ENCODE data around the gene MYO5A.

The MYO5A gene

GRCh38 chr15:52379395-52380106 is 149.1 kb downstream of the MYO5A start:
- DNase-seq (ENCODE audit: extremely low read depth, low read depth) = no peak
- TF ChIP-seq CTCF (IDR thresholded peaks at IDR 0.05; ENCODE audit: low read depth, low read length) = no peak

GRCh38 chr15:52378746-52379394 is 149.8 kb downstream of the MYO5A start:
- TF ChIP-seq CTCF (IDR thresholded peaks at IDR 0.05; ENCODE audit: low read depth, low read length) = no peak
- DNase-seq (ENCODE audit: extremely low read depth, low read depth) = no peak

GRCh38 chr15:52370010-52370409 is 158.7 kb downstream of the MYO5A start:
- TF ChIP-seq CTCF (IDR thresholded peaks at IDR 0.05; ENCODE audit: low read depth, low read length) = no peak
- DNase-seq (ENCODE audit: extremely low read depth, low read depth) = no peak

GRCh38 chr15:52369455-52369854 is 159.2 kb downstream of the MYO5A start:
- no peak for TF ChIP-seq CTCF (IDR thresholded peaks at IDR 0.05; ENCODE audit: low read depth, low read length)
- DNase-seq (ENCODE audit: extremely low read depth, low read depth) = no peak

GRCh38 chr15:52369030-52369429 is 159.7 kb downstream of the MYO5A start:
- no peak for TF ChIP-seq CTCF (IDR thresholded peaks at IDR 0.05; ENCODE audit: low read depth, low read length)

GRCh38 chr15:52368402-52368801 is 160.3 kb downstream of the MYO5A start:
- DNase-seq (ENCODE audit: extremely low read depth, low read depth) = no peak
- TF ChIP-seq CTCF (IDR thresholded peaks at IDR 0.05; ENCODE audit: low read depth, low read length) = no peak

More at GRCh38 chr15:52369030-52369429, 159.7 kb downstream of the MYO5A start:
- no peak for DNase-seq (ENCODE audit: extremely low read depth, low read depth)

GRCh38 chr15:52362497-52362896 is 166.2 kb downstream of the MYO5A start:
- no peak for DNase-seq (ENCODE audit: extremely low read depth, low read depth)
- TF ChIP-seq CTCF (IDR thresholded peaks at IDR 0.05; ENCODE audit: low read depth, low read length) = no peak
